GM21786 (cell line): ENCODE measurements around the gene IFNGR1.
A peak's percentile ranks its signal among the peaks of the same experiment; 100 is the strongest.
"Not testable (repeated sequence)": the region's sequence is repeated elsewhere in the genome, so short reads cannot be mapped to it uniquely, and the experiment has no call there.

Experiments used
- ATAC-seq: cut with Tn5 transposase; IDR thresholded peaks from one replicate; pipeline ENCODE4 v1.9.1; 2021; ENCODE audit not compliant: unreplicated experiment

Gene IFNGR1

GRCh38 chr6:137218917-137219663, at the start of gene IFNGR1:
Gene IFNGR1 (minus strand): TSS chr6:137219385. CDS start chr6:137219327, 58 bp downstream.
- peak; percentile 82 for ATAC-seq

- ATAC-seq: no peak
Measured at GRCh38 chr6:137268911-137269310, 49.7 kb upstream of the IFNGR1 start.

GRCh38 chr6:137266309-137266586, 47.1 kb upstream of the IFNGR1 start:
- ATAC-seq: no peak

- ATAC-seq: no peak
Measured at GRCh38 chr6:137265561-137266308, 46.5 kb upstream of the IFNGR1 start.

- no peak for ATAC-seq
Measured at GRCh38 chr6:137264311-137265075, 45.3 kb upstream of the IFNGR1 start.

GRCh38 chr6:137261761-137262160, 42.6 kb upstream of the IFNGR1 start:
- ATAC-seq: peak; percentile 59

- ATAC-seq: peak; percentile 10
Measured at GRCh38 chr6:137261361-137261760, 42.2 kb upstream of the IFNGR1 start.

GRCh38 chr6:137260217-137260616, 41.0 kb upstream of the IFNGR1 start:
- no peak for ATAC-seq

- ATAC-seq: no peak
Measured at GRCh38 chr6:137259349-137259748, 40.2 kb upstream of the IFNGR1 start.

GRCh38 chr6:137258170-137258569, 39.0 kb upstream of the IFNGR1 start:
- no peak for ATAC-seq

GRCh38 chr6:137256350-137257103, 37.3 kb upstream of the IFNGR1 start:
- no peak for ATAC-seq

- no peak for ATAC-seq
Measured at GRCh38 chr6:137254966-137255365, 35.8 kb upstream of the IFNGR1 start.

- ATAC-seq: not testable (repeated sequence)
Measured at GRCh38 chr6:137254430-137254829, 35.2 kb upstream of the IFNGR1 start.

GRCh38 chr6:137248702-137249101, 29.5 kb upstream of the IFNGR1 start:
- ATAC-seq: no peak

GRCh38 chr6:137247724-137248123, 28.5 kb upstream of the IFNGR1 start:
- no peak for ATAC-seq

- ATAC-seq: peak; percentile 63
Measured at GRCh38 chr6:137246791-137247202, 27.6 kb upstream of the IFNGR1 start.

GRCh38 chr6:137246164-137246563, 27.0 kb upstream of the IFNGR1 start:
- no peak for ATAC-seq

- no peak for ATAC-seq
Measured at GRCh38 chr6:137241481-137242038, 22.4 kb upstream of the IFNGR1 start.

GRCh38 chr6:137240168-137240567, 21.0 kb upstream of the IFNGR1 start:
- no peak for ATAC-seq

- ATAC-seq: no peak
Measured at GRCh38 chr6:137237413-137238170, 18.4 kb upstream of the IFNGR1 start.
